ENCODE data around the gene ZNF814.
A peak's percentile ranks its signal among the peaks of the same experiment; 100 is the strongest.
"Not testable (repeated sequence)": the region's sequence is repeated elsewhere in the genome, so short reads cannot be mapped to it uniquely, and the experiment has no call there.

The ZNF814 gene

DNA sequence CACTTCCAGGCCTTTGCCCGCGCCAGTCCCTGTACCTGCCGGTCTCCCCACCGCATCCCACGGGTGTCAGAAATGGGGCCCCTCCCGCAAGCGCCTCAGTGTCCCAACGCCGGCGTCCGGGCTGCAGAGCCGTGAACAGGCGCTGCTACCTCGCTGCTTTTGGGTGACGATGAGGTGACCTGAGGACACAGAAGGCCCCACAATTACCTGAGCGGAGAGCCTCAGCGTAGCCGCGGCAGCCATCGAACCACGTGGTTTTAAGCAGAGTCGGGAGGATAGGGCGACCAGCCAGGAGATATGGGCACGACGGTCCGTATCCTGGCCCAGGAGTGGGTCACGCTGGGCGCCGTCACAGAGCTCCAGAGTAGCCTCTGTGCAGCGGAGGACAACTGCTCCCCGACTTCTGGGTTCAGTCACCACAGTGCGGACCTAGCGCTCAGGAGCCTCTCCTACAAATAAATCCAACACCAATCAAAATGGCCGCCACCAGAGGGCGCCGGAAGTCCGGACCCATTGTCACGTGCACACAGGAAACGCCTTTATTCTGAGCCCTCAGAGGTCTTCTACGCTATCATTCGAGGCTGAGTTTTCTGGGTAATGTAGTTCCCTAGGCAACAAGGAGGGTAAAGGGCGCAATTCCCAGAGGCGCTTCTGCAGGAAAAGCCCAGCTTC, at the start of gene ZNF814:
Gene ZNF814, minus strand, starts transcription at position 478 of the 672 bp plus-strand sequence. Its CDS starts 235 bp downstream, at position 243.
- peak; percentile 58 to 70 for DNase-seq (ENCODE audit: low read depth in 2 of 2)

DNA sequence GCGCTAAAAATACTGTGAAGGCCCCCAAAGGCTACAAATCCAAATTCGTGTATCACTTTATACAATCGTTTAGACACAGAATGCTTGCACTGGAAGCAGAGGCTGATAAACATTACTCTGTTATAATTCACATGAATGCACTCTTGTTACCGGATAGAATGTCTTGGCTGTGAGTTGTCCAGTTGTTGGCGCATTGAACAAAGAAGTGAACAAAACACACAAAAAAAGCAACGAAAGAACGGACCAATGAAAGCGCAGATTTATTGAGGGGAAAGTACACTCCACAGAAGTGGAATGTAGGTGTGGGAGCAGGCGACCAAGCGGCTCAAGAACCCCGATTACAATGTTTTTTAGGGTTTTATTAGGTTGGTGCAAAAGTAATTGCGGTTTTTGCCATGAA, 46.9 kb upstream of the ZNF814 start:
- DNase-seq (ENCODE audit: low read depth in 2 of 2): no peak

DNA sequence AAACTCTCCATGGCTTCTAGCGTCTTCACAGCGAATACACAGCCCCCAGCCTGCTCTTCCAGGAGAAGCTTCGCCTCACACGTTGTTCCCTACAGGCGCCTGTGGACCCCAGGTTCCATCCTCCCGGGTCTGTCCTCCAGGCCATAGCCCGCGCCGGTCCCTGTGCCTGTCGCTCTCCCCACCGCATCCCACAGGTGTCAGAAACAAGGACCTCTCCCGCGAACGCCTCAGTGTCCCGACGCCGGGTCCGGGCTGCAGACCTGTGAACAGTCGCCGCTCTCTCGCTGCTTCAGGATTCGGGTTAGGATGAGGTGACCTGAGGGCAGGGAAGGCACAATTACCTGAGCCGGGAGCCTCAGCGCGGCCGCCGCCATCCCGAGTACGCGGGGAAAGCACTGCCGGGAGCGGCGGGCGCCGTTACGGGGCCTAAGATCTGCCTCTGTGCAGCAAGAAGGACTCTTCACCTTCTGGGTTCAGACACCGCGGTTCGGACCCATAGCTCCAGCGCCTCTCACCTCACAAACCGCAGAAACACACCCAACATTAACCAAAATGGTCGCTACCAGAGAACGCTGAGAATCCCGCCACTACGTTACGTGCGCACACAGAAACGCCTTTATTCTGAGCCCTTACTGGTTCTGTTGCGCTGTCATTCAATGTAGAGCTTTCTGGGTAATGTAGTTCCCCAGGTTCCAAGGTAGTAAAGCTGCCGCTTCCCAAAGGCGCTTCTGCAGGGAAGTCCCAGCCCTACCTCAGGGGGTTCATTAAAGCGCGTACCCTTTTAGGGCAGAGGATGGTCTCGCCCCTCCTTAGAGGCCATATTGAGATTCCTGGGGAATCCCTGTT, 46.2 kb upstream of the ZNF814 start, which contains the start of gene ZNF418:
Gene ZNF418, minus strand, starts transcription at position 583 of the 846 bp plus-strand sequence. CDS start 1,580 bp downstream, outside the sequence.
- DNase-seq (ENCODE audit: low read depth in 2 of 2): peak in 1 of 2 donors; percentile 10

DNA sequence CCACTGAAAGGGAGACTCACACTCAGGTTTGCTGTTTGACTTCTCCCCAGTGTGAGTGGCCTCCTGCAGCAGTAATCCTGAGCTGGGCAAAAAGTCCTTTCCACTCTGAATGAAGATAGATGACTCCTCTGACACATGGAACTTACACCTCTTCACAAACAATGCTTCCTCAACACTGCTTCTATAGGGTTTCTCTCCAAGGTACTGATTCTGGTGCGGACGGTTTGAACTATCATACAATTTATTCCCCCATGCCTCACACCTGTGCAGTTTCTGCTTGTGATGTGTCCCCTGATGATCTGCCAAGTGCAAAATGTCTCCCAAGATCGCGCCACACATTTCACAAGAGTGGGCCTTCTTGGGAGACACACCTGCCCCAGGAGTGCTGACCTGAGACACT, 38.8 kb upstream of the ZNF814 start:
- DNase-seq (ENCODE audit: low read depth in 2 of 2): no peak

DNA sequence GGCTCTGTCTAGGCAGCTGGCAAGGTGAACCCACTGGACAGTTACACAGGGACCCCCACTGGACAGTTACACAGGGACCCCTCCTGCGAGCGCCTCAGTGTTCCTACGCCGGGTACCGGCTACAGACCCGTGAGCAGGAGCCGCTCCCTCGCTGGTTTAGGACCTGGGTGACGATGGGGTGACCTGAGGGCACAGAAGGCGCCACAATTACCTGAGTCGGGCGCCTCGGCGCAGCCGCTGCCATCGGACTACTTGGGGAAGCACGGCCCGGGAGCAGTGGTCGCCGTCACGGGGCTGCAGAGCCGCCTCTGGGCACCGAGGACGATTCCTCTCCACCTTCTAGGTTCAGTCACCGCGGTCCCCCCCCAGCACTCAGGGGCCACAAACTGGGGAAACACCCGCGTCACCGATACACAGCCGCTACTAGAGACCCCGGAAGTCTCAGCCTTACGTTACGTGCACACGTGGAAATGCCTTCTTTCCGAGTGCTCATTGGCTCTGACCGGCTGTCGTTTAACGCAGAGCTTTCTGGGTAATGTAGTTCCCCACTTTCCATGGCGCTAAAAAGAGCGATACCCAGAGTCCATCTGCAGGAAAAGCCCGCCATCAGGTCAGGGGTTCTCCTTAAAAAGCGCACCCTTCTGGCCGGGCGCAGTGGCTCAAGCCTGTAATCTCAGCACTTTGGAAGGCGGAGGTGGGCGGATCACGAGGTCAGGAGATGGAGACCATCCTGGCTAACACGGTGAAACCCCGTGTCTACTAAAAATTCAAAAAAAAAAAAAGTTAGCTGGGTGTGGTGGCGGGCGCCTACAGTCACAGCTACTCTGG, 27.5 kb upstream of the ZNF814 start, which contains the start of gene ZNF417:
Gene ZNF417, minus strand, starts transcription at position 425 of the 828 bp plus-strand sequence. Its CDS starts 181 bp downstream, at position 244.
- DNase-seq (ENCODE audit: low read depth in 2 of 2): peak; percentile 54 to 67

DNA sequence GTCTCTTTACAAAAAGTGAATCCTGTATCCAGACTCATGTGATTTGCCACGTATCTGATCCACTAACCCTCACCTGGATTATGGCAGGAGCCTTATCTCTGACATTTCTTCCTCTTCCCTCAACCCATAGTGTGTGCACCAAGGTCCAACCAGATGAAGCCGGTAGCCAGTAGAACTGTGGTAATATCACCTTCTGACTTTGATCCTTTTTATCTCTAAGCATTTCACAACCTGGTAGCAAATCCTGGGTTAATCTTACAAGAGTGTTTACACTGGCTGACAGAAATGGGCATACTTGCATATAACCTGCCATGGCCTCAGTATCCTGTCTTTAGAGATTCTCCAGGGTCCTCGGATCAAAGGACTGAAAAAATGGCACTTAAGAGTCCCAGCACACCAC, 25.7 kb upstream of the ZNF814 start:
- DNase-seq (ENCODE audit: low read depth in 2 of 2): no peak

DNA sequence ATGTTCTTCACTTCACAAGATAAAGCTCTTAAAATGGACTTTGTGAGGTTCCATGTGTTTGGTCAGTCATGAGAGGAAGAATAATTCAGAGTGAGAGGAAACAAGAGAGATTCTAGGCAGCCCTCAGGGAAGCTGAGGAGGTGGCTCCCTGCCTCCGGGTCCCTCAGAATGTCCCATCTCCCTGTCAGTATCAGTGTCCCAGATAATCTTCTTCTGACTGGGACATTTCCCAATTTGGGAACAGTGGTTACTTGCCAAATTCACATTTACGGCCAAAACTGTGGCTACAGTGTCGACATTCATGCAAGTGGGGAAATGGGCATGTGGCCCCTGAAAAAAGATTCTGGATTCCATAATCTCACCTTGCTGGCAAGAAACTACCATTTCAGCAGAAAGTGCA, 18.6 kb upstream of the ZNF814 start:
- DNase-seq (ENCODE audit: low read depth in 2 of 2): no peak

DNA sequence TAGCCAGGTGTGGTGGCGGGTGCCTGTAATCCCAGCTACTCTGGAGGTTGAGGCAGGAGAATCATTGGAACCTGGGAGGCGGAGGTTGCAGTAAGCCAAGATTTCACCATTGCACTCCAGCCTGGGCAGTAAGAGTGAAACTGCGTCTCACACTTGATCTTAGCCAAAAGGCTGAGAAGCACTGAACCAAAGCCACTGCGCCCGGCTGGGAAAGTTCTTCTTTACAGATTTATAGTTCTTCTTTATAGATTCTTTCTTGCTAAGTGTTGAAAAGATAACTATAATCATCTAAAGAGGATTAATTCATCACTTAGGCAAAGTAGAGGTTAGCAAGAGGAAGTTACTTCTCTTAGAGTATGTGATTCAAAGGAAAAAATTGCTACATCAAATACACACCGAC, 16.4 kb upstream of the ZNF814 start:
- no peak for DNase-seq (ENCODE audit: low read depth in 2 of 2)

DNA sequence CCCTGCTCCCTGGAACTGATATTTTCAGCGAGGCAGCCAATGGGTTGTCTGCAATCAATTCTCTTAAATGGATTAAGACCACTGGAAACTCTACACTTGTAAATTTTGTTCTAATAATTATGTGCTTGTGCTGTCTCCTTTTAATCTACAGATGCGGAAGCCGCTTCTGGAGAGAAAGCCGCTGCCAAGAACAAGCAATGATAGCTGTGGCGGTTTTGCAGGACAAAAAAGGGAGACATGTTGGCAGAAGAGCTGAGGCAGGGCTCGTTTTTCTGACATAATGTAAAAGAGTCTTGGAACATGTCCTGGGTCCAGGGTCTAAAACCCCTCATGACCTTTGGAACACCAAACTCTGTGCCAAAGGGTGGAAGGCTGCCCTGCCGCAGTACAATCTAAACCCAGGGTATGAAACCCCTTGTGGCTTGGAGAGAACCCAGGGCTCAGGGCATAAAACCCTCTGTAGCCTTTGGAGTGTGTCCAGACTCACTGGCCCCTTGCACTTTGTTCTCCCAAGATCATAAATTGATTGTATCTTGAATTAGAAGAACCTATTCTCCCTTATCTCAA, 14.9 kb upstream of the ZNF814 start:
- DNase-seq (ENCODE audit: low read depth in 2 of 2): no peak

DNA sequence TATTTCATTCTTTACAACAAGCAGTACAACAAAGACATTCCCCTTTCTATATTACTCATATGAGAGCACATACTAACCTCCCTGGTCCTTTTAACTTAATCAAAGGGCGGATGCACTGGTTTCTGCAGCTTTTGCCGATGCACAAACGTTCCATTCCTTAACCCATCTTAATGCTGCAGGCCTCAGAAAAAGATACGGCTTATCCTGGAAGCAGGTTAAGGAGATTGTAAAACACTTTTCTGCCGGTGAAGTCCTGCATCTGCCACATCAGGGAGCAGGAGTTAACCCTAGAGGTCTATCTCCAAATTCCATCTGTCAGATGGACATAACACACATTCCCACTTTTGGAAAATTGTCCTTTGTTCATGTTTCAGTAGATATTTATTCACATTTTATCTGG, 11.5 kb upstream of the ZNF814 start:
- no peak for DNase-seq (ENCODE audit: low read depth in 2 of 2)

DNA sequence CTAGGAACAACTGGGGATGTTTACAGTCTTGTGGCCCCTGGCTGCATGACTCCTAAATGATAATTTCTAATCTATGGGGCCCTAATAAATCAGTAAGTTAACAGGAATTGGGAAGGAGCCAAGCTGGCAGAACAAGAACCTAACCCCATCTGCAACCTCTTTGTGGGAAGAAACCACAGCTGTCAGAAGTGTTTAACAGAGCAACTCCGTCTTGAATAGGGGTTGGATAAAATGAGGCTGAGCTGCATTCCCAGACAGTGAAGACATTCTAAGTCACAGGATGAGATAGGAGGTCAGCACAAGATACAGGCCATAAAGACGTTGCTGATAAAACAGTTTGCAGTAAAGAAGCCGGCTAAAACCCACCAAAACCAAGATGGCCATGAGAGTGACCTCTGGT, 1.9 kb upstream of the ZNF814 start:
- not testable (repeated sequence) for DNase-seq (ENCODE audit: low read depth in 2 of 2)

DNA sequence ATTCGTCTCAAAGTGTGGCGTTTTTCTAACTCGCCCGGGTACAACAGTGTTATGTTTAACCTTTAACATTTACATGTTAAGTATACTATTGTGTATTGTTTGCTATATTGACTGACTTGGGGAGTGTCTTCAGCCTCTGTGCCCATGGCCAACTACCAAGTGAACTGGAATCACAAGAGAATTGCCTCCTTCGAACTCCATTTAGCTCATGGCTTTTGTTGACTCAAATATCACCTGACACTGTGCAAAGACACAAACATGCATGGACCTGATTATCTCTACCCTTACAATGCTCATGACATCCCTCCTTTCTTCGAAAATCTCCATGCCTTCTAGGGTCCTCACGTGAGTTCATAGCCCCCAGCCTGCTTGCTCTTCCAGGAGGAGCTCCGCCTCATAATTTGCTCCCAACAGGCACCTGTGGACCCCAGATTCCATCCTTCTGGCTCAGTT, 704 bp downstream of the ZNF814 start:
- DNase-seq (ENCODE audit: low read depth in 2 of 2): no peak

DNA sequence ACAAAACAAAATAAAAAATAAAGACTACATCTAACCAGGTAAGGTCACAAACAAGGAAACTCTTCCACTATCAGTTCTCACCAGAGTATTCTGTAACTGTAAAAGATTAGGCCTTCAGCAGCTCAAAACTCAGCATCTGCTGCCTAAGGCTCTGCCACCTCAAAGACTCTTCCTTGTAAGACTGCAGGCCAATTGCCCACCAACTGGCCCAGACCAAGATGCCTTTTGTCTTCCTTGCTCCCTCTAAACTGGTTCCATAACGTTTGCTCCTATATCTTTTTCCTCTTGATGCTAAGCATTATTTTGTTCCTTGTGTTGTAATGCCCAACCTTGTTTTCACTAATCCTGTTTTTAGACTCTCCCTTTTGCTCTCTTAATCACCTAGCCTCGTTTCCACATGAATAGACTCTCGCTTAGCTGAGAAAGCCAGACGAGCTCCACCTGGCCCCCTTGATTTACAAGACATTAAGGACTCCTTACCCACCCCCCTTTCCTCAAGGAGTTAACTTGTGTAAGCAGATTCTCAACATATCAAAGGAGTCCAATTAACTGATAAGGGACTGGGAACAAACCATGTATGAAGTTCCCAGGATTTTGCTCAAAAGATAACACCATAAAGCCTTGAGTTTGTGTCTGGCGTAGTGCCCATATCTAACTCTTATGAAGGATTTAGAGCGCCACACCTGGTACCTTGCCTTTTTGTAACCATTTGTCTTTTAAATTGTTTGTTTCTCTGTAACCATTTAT, 1.5 kb downstream of the ZNF814 start:
- no peak for DNase-seq (ENCODE audit: low read depth in 2 of 2)

DNA sequence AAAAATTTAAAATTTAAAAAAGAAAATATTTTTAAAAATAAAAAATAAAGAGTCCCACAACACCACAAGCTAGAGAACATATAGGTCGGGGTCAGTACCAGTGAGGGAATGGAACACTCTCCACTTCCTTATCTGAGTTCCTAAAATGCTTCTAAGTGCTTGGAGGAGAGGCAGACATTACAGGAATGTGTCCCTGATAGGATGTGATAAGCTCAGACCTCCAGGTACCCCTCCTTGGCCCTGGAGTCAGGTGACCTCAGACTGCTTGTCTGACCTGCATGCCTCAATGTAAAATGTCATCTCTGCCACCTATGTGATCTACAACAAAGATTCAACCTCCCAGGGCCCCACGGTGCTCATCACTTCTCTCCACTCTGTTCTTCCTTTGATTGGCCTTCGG, 2.8 kb downstream of the ZNF814 start:
- no peak for DNase-seq (ENCODE audit: low read depth in 2 of 2)

DNA sequence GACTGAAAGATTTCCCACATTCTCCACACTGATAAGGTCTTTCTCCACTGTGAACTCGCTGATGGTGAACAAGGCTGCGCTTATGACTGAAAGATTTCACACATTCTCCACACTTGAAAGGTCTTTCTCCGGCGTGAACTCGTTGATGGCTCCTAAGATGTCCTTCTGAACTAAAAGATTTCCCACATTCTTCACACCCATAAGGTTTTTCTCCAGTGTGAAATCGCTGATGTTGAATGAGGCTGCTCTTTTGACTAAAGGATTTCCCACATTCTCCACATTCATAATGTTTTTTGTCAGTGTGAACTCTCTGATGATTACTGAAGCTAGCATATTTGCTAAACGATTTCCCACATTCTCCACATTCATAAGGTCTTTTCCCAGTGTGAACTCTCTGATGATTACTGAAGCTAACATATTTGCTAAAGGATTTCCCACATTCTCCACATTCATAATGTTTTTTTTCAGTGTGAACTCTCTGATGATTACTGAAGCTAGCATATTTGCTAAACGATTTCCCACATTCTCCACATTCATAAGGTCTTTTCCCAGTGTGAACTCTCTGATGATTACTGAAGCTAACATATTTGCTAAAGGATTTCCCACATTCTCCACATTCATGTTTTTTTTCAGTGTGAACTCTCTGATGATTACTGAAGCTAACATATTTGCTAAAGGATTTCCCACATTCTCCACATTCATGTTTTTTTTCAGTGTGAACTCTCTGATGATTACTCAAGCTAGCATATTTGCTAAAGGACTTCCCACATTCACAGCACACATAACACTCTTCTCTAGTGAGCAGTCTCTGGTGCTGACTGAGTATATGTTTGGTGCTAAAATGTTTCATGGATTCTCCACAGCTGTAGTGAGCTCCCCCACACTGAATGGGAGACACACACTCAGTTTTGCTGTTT, 14.7 kb downstream of the ZNF814 start:
- DNase-seq (ENCODE audit: low read depth in 2 of 2): not testable (repeated sequence)

DNA sequence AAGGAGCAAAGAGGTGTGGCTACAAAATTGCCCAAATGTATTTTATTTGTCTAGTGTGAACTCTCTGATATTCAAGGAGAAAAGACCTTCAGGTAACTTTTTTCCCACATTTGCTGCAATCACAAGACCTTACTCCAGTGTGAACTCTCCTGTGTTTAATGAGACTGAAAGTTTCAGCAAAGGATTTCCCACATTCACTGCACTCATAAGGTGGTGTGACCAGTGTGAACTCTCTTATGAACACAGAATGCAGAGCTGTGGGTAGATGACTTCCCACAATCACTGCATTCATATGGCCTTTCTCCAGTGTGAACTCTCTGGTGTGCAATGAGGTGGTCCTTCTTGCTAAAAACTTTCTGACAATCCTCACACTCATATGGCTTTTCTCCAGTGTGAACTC, 16.4 kb downstream of the ZNF814 start:
- no peak for DNase-seq (ENCODE audit: low read depth in 2 of 2)

DNA sequence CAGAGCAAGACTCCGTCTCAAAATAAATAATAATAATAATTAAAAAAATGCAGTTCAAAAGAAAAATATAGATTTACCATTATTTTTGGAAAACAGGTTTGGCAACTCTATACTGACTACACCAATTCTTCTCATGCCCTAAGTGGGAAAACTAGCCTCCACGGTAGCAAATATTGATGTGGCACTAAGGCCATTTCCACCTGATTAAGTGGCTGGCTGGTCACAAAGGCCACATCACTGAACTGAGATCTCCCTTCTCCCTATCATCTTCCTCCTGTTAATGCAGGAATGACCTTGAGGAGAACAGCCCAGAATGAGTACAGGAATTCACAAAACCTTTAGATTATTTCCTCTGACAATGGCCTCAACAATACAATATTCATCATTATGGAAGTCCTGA, 18.6 kb downstream of the ZNF814 start:
- DNase-seq (ENCODE audit: low read depth in 2 of 2): no peak

DNA sequence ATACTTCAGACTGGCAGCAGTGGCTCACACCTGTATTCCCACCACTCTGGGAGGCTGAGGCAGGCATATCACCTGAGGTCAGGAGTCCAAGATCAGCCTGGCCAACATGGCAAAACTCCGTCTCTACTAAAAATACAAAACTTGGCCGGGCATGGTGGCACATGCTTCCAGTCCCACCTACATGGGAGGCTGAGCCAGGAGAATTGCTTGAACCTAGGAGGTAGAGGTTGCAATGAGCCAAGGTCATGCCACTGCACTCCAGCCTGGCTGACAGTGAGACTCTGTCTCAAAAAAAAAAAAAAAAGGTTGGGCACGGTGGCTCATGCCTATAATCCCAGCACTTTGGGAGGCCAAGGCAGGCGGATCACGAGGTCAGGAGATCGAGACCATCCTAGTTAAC, 19.2 kb downstream of the ZNF814 start:
- not testable (repeated sequence) for DNase-seq (ENCODE audit: low read depth in 2 of 2)

DNA sequence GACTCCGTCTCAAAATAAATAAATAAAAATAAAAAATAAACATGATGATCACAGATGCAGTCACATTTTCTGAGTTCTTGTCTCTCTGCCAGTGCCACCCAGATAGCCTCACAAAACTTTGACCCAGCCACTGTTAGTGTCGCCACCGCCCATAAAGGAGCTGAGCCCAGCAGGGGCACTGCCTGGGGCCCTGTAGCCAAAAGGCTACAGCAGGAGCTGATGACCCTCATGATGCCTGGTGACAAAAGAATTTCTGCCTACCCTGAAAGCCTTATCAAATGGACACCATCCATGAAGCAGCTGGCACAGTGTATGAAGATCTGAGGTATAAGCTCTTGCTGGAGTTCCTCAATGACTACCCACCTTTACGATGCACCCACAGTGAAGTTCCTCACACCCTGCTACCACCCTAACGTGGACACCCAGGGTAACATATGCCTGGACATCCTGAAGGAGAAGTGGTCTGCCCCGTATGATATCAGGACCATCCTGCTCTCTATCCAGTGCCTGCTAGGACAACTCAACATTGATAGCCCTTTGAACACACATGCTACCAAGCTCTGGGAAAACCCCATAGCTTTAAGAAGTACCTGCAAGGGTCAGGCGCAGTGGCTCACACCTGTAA, 20.9 kb downstream of the ZNF814 start:
- DNase-seq (ENCODE audit: low read depth in 2 of 2): no peak

Data from activated CD4-positive, alpha-beta T cell treated with anti-CD3 and anti-CD28 coated beads for 24 hours (primary cell).